Measurements from ENCODE around the gene GRIN3A.

GRIN3A gene

GRCh38 chr9:101632611-101633010, 105.8 kb downstream of the GRIN3A start:
- no peak for DNase-seq (ENCODE audit: low read depth)

GRCh38 chr9:101631892-101632291, 106.6 kb downstream of the GRIN3A start:
- DNase-seq (ENCODE audit: low read depth) = no peak

DNA sequence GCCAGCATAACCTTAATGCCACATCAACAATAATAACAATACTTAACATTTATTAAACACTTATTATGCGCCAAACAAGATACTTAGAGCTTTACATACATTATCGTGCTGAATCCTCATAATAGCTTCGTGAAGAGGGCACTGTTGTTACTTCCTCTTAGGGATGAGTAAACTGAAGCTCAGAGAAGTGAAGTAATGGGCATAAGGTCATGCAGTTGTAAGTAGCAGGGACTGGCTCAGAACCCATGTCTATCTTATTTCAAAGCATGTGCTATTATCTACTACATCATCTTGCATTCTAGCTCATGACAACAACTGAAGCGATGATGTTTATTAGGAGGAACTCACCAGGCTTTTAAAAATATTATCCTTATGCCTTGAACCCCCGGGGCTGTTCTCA, 108.8 kb downstream of the GRIN3A start:
- no peak for DNase-seq (ENCODE audit: low read depth)

DNA sequence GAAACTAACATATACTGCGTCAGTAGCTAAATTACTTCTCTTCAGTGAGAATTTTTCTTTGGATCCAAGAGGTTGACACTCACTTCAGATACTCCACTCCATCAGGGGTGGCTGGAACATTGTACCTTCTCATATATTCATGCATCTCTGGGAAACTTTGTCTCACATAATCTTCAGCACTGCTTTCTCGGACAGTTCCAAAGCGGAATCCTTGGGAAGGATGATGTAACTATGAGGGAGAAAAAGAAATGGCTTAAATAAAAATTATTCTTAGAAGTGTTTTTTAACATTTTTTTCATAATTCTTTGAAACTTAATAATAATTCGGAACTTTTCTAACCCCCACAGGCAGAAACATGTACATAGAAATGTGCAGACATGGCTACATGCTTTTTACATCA, 110.3 kb downstream of the GRIN3A start:
- no peak for DNase-seq (ENCODE audit: low read depth)

DNA sequence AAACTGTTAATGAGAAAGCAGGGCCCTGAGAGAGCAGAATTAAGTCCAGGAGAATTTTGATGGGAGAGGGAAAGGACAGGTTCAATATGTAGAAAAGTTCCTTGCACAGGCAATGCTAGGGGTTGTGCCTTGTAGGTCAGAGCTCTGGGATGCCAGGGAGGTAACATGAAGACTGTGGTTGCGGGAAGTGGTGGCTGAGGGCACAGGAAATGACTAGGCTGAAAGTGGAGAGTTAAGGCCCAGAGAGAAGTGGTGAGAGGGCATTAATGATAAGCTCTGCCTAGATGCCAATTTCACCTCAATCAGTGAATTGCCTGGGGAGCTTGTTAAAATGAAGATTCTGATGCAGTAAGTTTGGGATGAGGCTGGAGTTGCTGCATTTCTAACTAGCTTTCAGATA, 112.2 kb downstream of the GRIN3A start:
- no peak for DNase-seq (ENCODE audit: low read depth)

DNA sequence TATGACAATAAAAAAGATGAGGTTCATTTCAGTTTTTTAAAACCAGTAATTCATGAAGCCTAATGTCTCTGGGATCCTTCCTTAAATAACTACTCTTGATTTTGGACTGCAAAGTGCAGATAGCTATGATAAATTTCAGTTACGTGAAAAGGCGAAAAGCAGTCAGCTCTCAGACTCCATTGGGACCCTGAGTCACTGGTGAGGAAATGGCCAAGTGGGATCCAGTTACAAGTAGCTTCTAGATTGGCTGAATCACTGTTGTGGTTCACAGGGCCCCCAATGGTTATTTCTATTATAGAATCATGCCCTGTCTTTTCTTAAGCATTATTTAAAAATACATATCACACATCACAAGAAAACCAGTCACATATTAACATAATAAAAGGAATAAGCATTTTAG, 112.6 kb downstream of the GRIN3A start:
- no peak for DNase-seq (ENCODE audit: low read depth)

GRCh38 chr9:101620452-101620851, 118.0 kb downstream of the GRIN3A start:
- no peak for DNase-seq (ENCODE audit: low read depth)

GRCh38 chr9:101618698-101619097, 119.7 kb downstream of the GRIN3A start:
- no peak for DNase-seq (ENCODE audit: low read depth)

DNA sequence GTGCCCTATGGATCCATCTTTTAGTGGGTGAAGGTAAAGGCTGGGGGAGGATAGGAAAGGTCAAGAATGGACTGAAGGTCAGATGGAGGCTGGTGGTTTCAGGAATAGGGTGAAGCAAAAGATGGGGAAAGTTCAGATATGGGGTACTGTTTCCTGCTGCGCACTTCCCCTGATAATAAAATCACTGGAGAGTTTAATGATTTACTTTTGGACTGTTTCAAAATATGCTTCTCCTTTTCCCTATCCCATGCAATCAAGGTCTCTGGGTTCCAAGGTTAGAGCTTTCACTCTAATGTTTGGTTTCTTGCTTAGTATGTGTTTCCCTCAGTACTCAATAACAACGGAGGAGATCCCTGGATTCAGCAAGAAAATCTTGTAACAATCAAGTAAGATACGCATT, 132.9 kb downstream of the GRIN3A start:
- no peak for DNase-seq (ENCODE audit: low read depth)

GRCh38 chr9:101604296-101604695, 134.2 kb downstream of the GRIN3A start:
- DNase-seq (ENCODE audit: low read depth) = no peak

DNA sequence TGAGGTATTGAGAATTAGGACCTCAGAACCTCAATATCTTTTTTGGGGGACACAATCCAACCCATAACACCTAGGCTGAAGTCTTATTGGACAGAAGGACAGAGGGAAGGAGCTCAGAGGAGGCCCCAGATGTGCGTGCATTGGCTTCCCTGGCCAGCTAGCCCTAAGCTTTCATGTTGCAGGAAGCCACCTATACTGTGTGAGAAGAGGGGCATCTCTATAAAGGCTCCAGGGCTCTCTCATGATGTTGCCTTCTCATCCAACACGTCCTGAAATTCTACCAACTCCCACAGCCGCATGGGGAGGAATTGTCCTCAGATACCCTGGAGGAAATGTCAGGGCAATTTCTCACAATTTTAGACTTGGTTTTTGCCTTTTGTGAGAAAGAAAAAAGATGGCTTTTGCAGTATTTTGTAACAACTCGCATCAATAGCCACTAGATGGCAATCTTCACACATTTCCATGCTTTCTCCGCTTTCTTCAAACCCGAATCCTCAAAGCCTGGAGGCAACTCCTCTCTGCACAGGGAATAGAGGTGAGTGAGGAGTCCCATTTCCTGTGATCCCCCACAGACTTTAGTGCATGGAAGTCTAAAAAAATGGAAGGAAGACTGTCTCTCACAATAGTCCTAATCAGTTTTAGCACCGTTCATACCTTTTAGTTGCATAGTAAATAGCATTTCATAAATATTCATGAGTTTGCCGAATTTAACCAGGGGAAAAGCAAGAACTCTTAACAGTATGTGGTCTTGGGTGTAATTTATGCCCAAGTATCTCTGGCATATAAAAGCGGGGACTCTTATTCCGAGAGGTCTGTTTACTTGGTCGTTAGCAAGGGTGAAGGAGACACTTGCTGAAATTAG, 136.3 kb downstream of the GRIN3A start:
- DNase-seq (ENCODE audit: low read depth) = no peak

- DNase-seq (ENCODE audit: low read depth) = no peak
These were observed 143.7 kb downstream of the GRIN3A start, which contains the start of gene PPP3R2 for GRCh38 chr9:101594796-101595195. Gene PPP3R2 (minus strand): TSS chr9:101594969. CDS start chr9:101594921, 48 bp downstream.

DNA sequence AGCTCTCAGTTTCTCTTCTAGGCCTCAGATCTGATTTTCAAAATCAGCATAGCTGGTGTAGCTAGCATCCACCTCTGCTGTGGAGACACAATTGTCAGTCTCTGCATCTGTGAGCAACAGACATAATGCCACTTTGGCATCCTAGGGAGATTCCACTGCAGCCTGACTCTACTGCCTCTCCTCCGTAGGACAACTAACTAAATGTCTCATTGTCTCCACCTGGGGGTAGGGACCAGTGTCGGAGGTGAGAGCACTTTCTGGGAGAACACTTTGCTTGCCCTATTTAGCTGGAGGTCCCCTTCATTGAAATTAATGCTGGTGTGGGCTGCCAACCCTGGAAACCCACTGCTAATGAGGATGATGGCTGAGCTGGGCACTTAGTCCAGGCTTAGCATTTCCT, 145.1 kb downstream of the GRIN3A start:
- DNase-seq (ENCODE audit: low read depth) = no peak

GRCh38 chr9:101592788-101593187, 145.7 kb downstream of the GRIN3A start:
- no peak for DNase-seq (ENCODE audit: low read depth)

DNA sequence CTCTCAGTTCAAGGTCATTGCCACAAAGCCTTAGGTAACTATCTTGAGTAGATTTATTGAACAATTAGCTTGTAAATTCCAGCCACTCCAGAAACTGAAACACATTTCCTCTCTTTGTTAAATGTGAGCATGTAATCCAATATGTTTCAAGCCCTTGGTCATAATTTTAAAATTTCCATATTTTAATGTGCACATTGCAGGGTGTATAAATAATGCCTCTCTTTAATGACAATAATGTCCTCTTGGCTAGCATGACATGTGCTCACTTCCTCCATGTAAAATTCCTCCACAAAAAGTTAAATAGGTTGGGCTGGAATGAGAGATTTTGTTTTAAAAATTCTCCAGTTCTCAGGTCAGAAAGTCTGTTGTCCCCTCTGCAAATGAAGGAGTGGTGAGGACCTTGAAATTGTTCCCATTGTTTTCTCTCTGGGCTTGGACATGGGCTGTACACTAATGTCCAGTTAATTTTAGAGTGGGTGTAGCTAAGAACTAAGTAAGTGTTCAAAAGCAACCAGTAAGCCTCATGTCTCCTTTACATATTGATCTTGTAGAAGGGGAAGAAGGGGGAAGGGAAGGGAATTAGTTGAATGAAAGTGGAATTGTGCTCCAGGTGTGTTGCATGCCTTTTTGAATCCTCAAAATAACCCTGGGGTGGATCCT, 146.5 kb downstream of the GRIN3A start:
- DNase-seq (ENCODE audit: low read depth) = no peak

GRCh38 chr9:101590901-101591300, 147.5 kb downstream of the GRIN3A start:
- no peak for DNase-seq (ENCODE audit: low read depth)

DNA sequence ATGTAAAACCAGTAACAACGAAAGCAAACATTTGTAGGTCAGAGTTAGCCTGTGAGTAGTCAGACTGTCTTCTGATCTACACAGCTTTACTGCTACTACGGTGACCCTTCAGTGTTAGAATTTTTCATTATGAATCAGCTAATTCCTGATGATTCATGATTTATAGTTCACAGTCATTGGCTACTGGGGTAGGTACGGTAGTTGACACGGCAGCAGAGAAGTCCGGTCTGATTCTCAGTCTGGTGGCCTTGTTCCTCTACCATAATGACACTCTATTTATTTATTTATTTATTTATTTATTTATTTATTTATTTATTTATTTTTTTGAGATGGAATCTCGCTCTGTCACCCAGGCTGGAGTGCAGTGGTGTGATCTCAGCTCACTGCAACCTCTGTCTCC, 148.4 kb downstream of the GRIN3A start:
- peak; percentile 14 for DNase-seq (ENCODE audit: low read depth)

- no peak for DNase-seq (ENCODE audit: low read depth)
These were observed 151.0 kb downstream of the GRIN3A start for GRCh38 chr9:101587332-101588043.

DNA sequence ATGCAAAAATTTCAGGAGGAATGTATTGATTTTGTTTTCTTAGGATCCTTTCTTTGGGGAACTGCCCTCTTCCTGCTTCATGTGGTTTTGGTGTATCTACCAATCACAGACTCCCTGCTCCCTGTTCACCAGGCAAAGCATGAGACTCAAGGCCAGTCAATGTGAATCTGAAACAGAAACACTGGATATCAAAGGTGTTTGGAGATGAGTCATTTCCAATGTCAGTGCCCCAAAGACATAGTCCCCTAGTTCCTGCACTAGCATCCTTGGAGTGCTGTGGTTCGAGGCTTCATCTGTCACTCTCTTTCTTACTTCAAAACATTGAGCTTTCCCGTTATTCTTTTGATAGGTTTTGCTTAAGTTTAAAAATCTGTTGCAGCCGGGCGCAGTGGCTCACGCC, 151.8 kb downstream of the GRIN3A start:
- no peak for DNase-seq (ENCODE audit: low read depth)

- no peak for DNase-seq (ENCODE audit: low read depth)
These were observed 152.7 kb downstream of the GRIN3A start for GRCh38 chr9:101585740-101586139.

DNA sequence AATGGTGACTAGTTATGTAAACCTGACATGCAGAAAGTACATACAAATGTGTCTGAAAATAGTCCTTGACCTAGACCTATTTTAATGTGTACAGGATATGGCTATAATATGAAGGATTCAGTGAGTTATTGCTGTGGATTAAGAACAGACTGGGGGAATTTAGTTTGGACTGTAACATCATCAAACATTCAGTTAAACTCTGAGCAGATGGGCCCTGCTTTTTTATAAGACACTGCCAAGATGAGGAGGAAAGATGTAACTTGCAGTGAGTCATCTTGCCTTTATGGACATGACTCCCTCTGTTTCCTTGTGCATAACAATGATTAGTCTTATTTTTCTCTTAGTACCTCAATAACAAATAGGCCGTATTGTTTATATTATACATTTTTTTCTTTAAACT, 155.9 kb downstream of the GRIN3A start:
- DNase-seq (ENCODE audit: low read depth) = no peak

DNA sequence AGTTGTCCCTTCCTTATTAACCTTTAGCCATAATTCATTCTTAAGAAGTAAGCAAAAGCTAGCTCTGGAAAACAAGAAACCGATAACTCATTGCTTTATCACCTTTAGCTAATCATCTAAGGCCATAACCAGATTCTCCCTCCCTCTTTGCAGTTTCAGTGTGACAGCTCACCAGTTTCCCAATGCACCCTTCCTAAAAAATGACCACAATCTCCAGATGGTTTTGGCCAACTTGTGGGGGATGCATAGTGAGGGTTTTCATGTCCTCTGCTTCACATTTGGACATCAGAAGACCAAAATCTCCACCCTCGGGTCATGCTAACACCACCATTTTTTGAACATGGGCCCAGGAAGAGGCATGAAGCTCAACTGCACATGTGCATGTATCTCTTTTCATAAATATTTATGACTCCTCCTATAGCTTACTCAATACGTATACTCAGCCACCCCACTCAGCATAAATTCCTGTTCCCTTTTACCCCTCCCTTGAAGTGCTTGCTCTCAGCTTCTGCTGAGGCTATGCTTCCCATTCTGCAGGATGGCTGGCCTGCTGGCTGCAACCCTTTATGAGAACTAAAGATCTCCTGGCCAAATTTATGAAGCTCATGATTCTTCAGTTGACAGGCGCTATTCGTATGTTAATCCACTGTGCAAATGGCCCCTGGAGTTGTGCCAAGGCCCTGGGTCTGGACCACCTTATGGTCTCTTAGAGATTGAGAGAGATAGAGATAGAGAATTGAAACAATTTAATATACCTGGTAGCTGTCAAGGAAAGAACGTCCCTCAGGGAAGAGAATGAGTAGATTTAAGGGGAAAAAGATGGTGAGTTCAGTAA, 158.5 kb downstream of the GRIN3A start:
- DNase-seq (ENCODE audit: low read depth) = no peak

All from HS-27A (cell line).